ENCODE data around the gene ZNF511.

The ZNF511 gene

DNA sequence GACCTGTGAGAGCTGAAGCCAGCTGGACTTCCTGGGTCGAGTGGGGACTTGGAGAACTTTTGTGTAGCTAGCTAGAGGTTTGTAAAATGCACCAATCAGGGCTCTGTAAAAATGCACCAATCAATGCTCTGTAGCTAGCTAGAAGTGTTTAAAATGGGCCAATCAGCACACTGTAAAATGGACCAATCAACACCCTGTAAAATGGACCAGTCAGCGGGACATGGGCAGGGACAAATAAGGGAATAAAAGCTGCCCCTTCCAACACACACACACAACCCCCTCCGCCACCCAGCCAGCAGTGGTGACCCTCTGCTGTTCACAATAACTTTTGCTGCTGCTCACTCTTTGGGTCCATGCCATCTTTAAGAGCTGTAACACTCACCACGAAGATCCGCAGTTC is 7.1 kb downstream of the ZNF511 start (continued):
- TF ChIP-seq SP3 (tag by site-specific recombination; IDR thresholded peaks at IDR 0.05) (peak; percentile 14; the same call in 1 of the 2 replicates), MZF1 (tag by site-specific recombination; IDR thresholded peaks at IDR 0.05; ENCODE audit: borderline replicate concordance) (no peak), ZNF24 (tag by site-specific recombination; IDR thresholded peaks at IDR 0.05) (no peak), ZNF626 (tag by site-specific recombination; IDR thresholded peaks at IDR 0.05) (no peak), ZNF341 (tag by site-specific recombination; IDR thresholded peaks at IDR 0.05; ENCODE audit: low read depth) (no peak)
- TF ChIP-seq, protein P1, sequence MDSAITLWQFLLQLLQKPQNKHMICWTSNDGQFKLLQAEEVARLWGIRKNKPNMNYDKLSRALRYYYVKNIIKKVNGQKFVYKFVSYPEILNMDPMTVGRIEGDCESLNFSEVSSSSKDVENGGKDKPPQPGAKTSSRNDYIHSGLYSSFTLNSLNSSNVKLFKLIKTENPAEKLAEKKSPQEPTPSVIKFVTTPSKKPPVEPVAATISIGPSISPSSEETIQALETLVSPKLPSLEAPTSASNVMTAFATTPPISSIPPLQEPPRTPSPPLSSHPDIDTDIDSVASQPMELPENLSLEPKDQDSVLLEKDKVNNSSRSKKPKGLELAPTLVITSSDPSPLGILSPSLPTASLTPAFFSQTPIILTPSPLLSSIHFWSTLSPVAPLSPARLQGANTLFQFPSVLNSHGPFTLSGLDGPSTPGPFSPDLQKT (IDR thresholded peaks at IDR 0.05; ENCODE audit: borderline replicate concordance, low read depth, low read length), result no peak

GRCh38 chr10:133316266-133316665 is 7.6 kb downstream of the ZNF511 start:
- Histone ChIP-seq H3K4me3 (ENCODE audit: low read depth, low read length) (no peak overlapping the region), H3K9me3 (ENCODE audit: control insufficient read depth, insufficient read depth, low read depth, low read length) (no peaks in the 10 kb centered on the region), H3K4me1 (ENCODE audit: control insufficient read depth, insufficient read depth, low read length) (no peaks in the 10 kb centered on the region), H3K27ac (ENCODE audit: extremely low read depth, low read depth, low read length) (no peak overlapping the region), H3K36me3 (ENCODE audit: control insufficient read depth in 2 of 2, insufficient read depth in 1 of 2, low read length in 2 of 2) (peaks cover 0 to 20% of the 10 kb centered on the region in 2 experiments; a peak in 1 of 3 replicates)
- CTCF ChIA-PET, result interaction anchor here (0.6 to 3.3 kb wide), 3 partner anchors 9 to 64 kb away, joined by 3 to 20 read pairs (median 3); no protein-coding TSS in a partner anchor
- TF ChIP-seq, protein P2, sequence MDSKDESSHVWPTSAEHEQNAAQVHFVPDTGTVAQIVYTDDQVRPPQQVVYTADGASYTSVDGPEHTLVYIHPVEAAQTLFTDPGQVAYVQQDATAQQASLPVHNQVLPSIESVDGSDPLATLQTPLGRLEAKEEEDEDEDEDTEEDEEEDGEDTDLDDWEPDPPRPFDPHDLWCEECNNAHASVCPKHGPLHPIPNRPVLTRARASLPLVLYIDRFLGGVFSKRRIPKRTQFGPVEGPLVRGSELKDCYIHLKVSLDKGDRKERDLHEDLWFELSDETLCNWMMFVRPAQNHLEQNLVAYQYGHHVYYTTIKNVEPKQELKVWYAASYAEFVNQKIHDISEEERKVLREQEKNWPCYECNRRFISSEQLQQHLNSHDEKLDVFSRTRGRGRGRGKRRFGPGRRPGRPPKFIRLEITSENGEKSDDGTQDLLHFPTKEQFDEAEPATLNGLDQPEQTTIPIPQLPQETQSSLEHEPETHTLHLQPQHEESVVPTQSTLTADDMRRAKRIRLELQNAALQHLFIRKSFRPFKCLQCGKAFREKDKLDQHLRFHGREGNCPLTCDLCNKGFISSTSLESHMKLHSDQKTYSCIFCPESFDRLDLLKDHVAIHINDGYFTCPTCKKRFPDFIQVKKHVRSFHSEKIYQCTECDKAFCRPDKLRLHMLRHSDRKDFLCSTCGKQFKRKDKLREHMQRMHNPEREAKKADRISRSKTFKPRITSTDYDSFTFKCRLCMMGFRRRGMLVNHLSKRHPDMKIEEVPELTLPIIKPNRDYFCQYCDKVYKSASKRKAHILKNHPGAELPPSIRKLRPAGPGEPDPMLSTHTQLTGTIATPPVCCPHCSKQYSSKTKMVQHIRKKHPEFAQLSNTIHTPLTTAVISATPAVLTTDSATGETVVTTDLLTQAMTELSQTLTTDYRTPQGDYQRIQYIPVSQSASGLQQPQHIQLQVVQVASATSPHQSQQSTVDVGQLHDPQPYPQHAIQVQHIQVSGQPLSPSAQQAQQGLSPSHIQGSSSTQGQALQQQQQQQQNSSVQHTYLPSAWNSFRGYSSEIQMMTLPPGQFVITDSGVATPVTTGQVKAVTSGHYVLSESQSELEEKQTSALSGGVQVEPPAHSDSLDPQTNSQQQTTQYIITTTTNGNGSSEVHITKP (tag by site-specific recombination; IDR thresholded peaks at IDR 0.05), result peak; percentile 94
- no peak for TF ChIP-seq ZNF354C (tag by site-specific recombination; IDR thresholded peaks at IDR 0.05; ENCODE audit: borderline replicate concordance, low read depth)
- TF ChIP-seq ZNF747 (tag by site-specific recombination; IDR thresholded peaks at IDR 0.05), result no peak
- TF ChIP-seq KLF9 (tag by site-specific recombination; IDR thresholded peaks at IDR 0.05; ENCODE audit: low read depth), result peak; percentile 15; the same call in 1 of the 2 replicates
- TF ChIP-seq, protein P3, sequence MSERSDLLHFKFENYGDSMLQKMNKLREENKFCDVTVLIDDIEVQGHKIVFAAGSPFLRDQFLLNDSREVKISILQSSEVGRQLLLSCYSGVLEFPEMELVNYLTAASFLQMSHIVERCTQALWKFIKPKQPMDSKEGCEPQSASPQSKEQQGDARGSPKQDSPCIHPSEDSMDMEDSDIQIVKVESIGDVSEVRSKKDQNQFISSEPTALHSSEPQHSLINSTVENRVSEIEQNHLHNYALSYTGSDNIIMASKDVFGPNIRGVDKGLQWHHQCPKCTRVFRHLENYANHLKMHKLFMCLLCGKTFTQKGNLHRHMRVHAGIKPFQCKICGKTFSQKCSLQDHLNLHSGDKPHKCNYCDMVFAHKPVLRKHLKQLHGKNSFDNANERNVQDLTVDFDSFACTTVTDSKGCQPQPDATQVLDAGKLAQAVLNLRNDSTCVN (tag by site-specific recombination; optimal IDR thresholded peaks at IDR 0.05), result peak; percentile 14
- TF ChIP-seq ZEB2 (tag by site-specific recombination; IDR thresholded peaks at IDR 0.05), result no peak
- TF ChIP-seq ZNF202 (tag by site-specific recombination; IDR thresholded peaks at IDR 0.05; ENCODE audit: borderline replicate concordance), result no peak
- peak; percentile 78 for TF ChIP-seq ZNF341 (tag by site-specific recombination; IDR thresholded peaks at IDR 0.05; ENCODE audit: low read depth)
- TF ChIP-seq PATZ1 (tag by site-specific recombination; IDR thresholded peaks at IDR 0.05), result 0 out of 2 replicates have a peak, but pooled peaks have one; percentile 26
- TF ChIP-seq ZBTB7A (tag by site-specific recombination; IDR thresholded peaks at IDR 0.05; ENCODE audit: low read depth), result 0 out of 2 replicates have a peak, but pooled peaks have one; percentile 16
- POLR2A ChIA-PET, result interaction anchor here (2.8 kb wide), 1 partner anchor 8 kb away, joined by 15 read pairs; no protein-coding TSS in a partner anchor

Data from HEK293 (cell line).